K562 (cell line): Measurements from ENCODE around the gene CHST7. TPM values are rescaled to one million over a fixed set of nuclear protein-coding genes. Genes with fewer than 3 reads are reported as not detected.

Experiments used
- ARID2 ChIP-seq: fragments of 450-650 bp; IDR thresholded peaks from 2 replicates; pipeline ENCODE4 v1.6.1; 2017; ENCODE audit warnings: antibody characterized with exemption, mild to moderate bottlenecking
- EHMT2 ChIP-seq: fragments of 450-650 bp; IDR thresholded peaks from 2 replicates; pipeline ENCODE4 v1.6.1; 2018; ENCODE audit warnings: antibody characterized with exemption
- ETS2 ChIP-seq: IDR thresholded peaks from 2 replicates; pipeline ENCODE4 v1.6.1; 2016; ENCODE audit warnings: borderline replicate concordance, missing genetic modification characterization, mild to moderate bottlenecking, moderate library complexity, missing compliant biosample characterization; ENCODE audit not compliant: poor library complexity, severe bottlenecking
- GABPB2 ChIP-seq: fragments of 250-450 bp; sonication (Bioruptor Pico); conservative IDR thresholded peaks from 2 replicates; pipeline ENCODE4 v1.5.1; 2021; ENCODE audit warnings: mild to moderate bottlenecking
- HNRNPH1 ChIP-seq: fragments of 200-400 bp; formaldehyde crosslinking; optimal IDR thresholded peaks from 2 replicates; pipeline ENCODE3; 2017; ENCODE audit warnings: low read depth, mild to moderate bottlenecking, low read length, moderate library complexity
- ILF3 ChIP-seq: fragments of 450-650 bp; IDR thresholded peaks from 2 replicates; pipeline ENCODE4 v1.6.1; 2018; ENCODE audit warnings: antibody characterized with exemption, mild to moderate bottlenecking, moderate library complexity, borderline replicate concordance
- JUNB ChIP-seq: fragments of 450-650 bp; formaldehyde crosslinking; conservative IDR thresholded peaks from 2 replicates; pipeline ENCODE4 v1.4.0; 2020; ENCODE audit warnings: mild to moderate bottlenecking
- MTA2 ChIP-seq: fragments of 450-650 bp; IDR thresholded peaks from 2 replicates; pipeline ENCODE4 v1.6.1; 2016; ENCODE audit warnings: low read depth
- PTTG1 ChIP-seq: fragments of 450-650 bp; IDR thresholded peaks from 2 replicates; pipeline ENCODE4 v1.6.1; 2016; ENCODE audit warnings: low read depth, mild to moderate bottlenecking, missing genetic modification characterization, missing compliant biosample characterization
- PYGO2 ChIP-seq: fragments of 450-650 bp; IDR thresholded peaks from 2 replicates; pipeline ENCODE4 v1.6.1; 2016; ENCODE audit warnings: mild to moderate bottlenecking, missing genetic modification characterization, moderate library complexity, missing compliant biosample characterization
- RFX7 ChIP-seq: fragments of 250-450 bp; sonication (Bioruptor Pico); IDR thresholded peaks from 2 replicates; pipeline ENCODE4 v1.5.1; 2021; ENCODE audit warnings: mild to moderate bottlenecking
- SMAD1 ChIP-seq: fragments of 150-350 bp; IDR thresholded peaks from 2 replicates; pipeline ENCODE4 v1.6.1; 2014; ENCODE audit warnings: low read length, low read depth; ENCODE audit not compliant: partially characterized antibody
- SMAD4 ChIP-seq: fragments of 250-450 bp; sonication (Bioruptor Pico); conservative IDR thresholded peaks from 2 replicates; pipeline ENCODE4 v1.8.0; 2021; ENCODE audit warnings: inconsistent platforms, mild to moderate bottlenecking, moderate library complexity
- SRF ChIP-seq, 2 experiments: fragments of 250-450, 450-650 bp in 1 of 2; sonication (Bioruptor Pico) in 1 of 2; sonication (generic) in 1 of 2; formaldehyde crosslinking; IDR thresholded peaks; 2 replicates each; pipeline versions ENCODE4 v1.5.0 to v1.5.1; 2020 to 2022; ENCODE audit warnings: mild to moderate bottlenecking in 1 of 2, missing genetic modification reagents in 1 of 2
- SRSF9 ChIP-seq: fragments of 200-400 bp; formaldehyde crosslinking; IDR thresholded peaks from 2 replicates; pipeline ENCODE4 v1.6.1; 2017; ENCODE audit warnings: low read depth, low read length, borderline replicate concordance
- ZNF124 ChIP-seq: sonication (generic); formaldehyde crosslinking; IDR thresholded peaks from 2 replicates; pipeline ENCODE4 v1.8.1; 2022; ENCODE audit warnings: missing genetic modification reagents
- ZNF232 ChIP-seq: sonication (generic); formaldehyde crosslinking; IDR thresholded peaks from 2 replicates; pipeline ENCODE4 v1.8.0; 2022; ENCODE audit warnings: mild to moderate bottlenecking, missing genetic modification reagents
- polyA plus RNA-seq, 8 experiments: library from polyadenylated mRNA; depleted of rRNA in 4 of 8; stranded (reverse) in 5 of 8; unstranded in 3 of 8; fragments of >200 nt; fragmentation: Nextera tagmentation in 2 of 8; fragmentation: Illumina TruSeq in 1 of 8; extraction: Ambion mirVana in 2 of 8; extraction: Trizol in 1 of 8; gene quantifications; 2 replicates each; pipeline versions ENCODE4 v1.2.1 to v1.2.3, GENCODE V29; 2011 to 2014; ENCODE audit warnings: inconsistent platforms in 1 of 8, missing spikeins in 1 of 8
- total RNA-seq, 7 experiments: library from RNA; depleted of rRNA in 6 of 7; stranded (reverse); fragments of >200 nt in 6 of 7; fragmentation: Illumina TruSeq in 2 of 7; extraction: Trizol in 2 of 7; gene quantifications; 2 replicates each; pipeline versions ENCODE4 v1.2.1 to v1.2.3, GENCODE V29; 2011 to 2021; ENCODE audit warnings: low replicate concordance in 1 of 7
- TF ChIP-seq, protein P1 (sequence below): fragments of 450-650 bp; IDR thresholded peaks from 2 replicates; pipeline ENCODE4 v1.6.1; 2016; ENCODE audit warnings: low read depth

CHST7 gene
- total and polyA plus RNA-seq, 9 of the 15 experiments (the other 6 are each of a cell fraction or from before 2014, with no cell fraction given) = 0.04 to 0.41 (median 0.09) TPM; not detected in 2

DNA sequence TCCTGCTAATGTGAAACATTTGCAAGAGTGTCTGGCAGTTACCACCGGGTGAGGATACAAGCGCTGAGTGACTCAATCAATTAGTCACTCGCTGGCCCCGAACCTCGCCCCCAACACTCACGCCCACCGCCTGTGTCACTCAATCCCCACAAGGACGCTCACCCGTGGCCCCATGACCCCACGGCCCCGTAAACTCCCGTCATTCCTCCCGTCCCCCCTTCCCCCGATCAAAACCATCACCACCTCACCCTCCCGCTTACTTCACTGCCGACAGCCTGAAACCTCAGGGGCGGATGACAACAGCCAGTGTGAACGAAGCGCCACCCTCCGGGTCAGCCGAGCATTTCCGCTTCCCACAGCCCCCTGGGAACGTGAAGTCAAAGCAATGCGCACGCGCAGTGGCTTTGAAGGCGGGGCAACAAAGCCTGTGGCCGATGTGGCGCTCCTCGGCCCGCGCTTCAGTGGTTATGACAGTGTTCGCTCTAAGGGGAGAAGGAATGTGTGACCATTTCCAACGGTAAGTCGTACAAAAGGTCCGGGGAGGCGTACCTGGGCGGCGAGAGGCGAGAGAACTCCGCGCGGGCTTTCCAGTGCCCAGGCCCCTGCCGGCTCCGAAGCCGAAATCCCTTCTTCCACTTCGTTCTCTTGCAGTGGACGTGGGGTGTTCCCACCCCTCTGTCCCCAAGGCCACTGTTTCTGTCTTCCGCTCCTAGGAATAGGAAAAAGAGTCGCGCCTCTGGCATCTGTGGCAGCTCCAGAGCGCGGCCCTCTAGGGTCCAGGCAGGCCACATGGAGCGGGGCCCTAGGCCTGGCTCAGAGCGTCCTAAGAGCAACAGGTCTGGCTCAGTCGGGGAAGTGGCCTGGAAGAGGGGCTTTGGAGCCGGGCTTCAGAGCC, 28.2 kb upstream of the CHST7 start, which contains the start of gene ZNF674 (continued):
- TF ChIP-seq, protein P1, sequence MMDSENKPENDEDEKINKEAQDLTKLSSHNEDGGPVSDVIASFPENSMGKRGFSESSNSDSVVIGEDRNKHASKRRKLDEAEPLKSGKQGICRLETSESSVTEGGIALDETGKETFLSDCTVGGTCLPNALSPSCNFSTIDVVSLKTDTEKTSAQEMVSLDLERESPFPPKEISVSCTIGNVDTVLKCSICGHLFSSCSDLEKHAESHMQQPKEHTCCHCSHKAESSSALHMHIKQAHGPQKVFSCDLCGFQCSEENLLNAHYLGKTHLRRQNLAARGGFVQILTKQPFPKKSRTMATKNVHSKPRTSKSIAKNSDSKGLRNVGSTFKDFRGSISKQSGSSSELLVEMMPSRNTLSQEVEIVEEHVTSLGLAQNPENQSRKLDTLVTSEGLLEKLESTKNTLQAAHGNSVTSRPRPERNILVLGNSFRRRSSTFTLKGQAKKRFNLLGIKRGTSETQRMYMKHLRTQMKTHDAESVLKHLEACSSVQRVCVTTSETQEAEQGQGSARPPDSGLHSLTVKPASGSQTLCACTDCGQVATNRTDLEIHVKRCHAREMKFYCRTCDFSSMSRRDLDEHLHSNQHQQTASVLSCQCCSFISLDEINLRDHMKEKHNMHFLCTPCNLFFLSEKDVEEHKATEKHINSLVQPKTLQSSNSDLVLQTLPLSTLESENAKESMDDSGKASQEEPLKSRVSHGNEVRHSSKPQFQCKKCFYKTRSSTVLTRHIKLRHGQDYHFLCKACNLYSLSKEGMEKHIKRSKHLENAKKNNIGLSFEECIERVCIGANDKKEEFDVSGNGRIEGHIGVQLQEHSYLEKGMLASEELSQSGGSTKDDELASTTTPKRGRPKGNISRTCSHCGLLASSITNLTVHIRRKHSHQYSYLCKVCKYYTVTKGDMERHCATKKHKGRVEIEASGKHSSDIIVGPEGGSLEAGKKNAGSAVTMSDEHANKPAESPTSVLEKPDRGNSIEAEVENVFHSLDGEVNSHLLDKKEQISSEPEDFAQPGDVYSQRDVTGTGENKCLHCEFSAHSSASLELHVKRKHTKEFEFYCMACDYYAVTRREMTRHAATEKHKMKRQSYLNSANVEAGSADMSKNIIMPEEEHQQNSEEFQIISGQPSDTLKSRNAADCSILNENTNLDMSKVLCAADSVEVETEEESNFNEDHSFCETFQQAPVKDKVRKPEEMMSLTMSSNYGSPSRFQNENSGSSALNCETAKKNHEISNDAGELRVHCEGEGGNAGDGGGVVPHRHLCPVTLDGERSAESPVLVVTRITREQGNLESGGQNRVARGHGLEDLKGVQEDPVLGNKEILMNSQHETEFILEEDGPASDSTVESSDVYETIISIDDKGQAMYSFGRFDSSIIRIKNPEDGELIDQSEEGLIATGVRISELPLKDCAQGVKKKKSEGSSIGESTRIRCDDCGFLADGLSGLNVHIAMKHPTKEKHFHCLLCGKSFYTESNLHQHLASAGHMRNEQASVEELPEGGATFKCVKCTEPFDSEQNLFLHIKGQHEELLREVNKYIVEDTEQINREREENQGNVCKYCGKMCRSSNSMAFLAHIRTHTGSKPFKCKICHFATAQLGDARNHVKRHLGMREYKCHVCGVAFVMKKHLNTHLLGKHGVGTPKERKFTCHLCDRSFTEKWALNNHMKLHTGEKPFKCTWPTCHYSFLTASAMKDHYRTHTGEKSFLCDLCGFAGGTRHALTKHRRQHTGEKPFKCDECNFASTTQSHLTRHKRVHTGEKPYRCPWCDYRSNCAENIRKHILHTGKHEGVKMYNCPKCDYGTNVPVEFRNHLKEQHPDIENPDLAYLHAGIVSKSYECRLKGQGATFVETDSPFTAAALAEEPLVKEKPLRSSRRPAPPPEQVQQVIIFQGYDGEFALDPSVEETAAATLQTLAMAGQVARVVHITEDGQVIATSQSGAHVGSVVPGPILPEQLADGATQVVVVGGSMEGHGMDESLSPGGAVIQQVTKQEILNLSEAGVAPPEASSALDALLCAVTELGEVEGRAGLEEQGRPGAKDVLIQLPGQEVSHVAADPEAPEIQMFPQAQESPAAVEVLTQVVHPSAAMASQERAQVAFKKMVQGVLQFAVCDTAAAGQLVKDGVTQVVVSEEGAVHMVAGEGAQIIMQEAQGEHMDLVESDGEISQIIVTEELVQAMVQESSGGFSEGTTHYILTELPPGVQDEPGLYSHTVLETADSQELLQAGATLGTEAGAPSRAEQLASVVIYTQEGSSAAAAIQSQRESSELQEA = no peak
- TF ChIP-seq ETS2 (tag) (no peak), SMAD1 (no peak), MTA2 (no peak), ZNF232 (CRISPR knock-in tag) (no peak), HNRNPH1 (no peak), ARID2 (no peak), SRSF9 (no peak), RFX7 (no peak), ILF3 (no peak), SMAD4 (CRISPR knock-in tag) (no peak), GABPB2 (CRISPR knock-in tag) (no peak), PYGO2 (tag) (no peak), EHMT2 (0 out of 2 replicates have a peak, but pooled peaks have one; percentile 43), JUNB (no peak), SRF (CRISPR knock-in tag; IDR thresholded peaks at IDR 0.05) (no peak; a peak in 1 of 4 replicates), ZNF124 (CRISPR knock-in tag) (no peak), PTTG1 (tag) (no peak)
